ENCODE results near the gene DENND2D.

DNA sequence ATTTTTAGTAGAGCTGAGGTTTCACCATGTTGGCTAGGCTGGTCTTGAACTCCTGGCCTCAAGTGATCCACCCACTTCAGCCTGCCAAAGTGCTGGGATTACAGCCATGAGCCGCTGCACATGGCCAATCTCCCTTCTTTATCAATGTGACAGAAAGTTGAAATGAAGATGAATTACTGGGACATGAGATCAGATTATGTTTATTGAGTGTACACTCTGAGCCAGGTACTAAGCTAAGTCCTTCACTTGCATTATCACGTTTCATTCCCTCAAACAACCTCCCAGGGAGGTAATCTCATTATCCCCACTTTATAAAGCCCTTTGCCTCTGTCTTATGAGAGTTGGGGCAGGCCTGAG, 20.8 kb upstream of the DENND2D start:
- TF ChIP-seq, protein P1, sequence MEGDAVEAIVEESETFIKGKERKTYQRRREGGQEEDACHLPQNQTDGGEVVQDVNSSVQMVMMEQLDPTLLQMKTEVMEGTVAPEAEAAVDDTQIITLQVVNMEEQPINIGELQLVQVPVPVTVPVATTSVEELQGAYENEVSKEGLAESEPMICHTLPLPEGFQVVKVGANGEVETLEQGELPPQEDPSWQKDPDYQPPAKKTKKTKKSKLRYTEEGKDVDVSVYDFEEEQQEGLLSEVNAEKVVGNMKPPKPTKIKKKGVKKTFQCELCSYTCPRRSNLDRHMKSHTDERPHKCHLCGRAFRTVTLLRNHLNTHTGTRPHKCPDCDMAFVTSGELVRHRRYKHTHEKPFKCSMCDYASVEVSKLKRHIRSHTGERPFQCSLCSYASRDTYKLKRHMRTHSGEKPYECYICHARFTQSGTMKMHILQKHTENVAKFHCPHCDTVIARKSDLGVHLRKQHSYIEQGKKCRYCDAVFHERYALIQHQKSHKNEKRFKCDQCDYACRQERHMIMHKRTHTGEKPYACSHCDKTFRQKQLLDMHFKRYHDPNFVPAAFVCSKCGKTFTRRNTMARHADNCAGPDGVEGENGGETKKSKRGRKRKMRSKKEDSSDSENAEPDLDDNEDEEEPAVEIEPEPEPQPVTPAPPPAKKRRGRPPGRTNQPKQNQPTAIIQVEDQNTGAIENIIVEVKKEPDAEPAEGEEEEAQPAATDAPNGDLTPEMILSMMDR (optimal IDR thresholded peaks at IDR 0.05 in 1 of 3, IDR thresholded peaks at IDR 0.05 in 1 of 3, conservative IDR thresholded peaks at IDR 0.05 in 1 of 3; ENCODE audit: extremely low read depth in 1 of 3, insufficient read depth in 2 of 3, low read length in 3 of 3) = no peak
- no peak for TF ChIP-seq EZH2 (IDR thresholded peaks at IDR 0.05; ENCODE audit: low read length)
